GM18505 (cell line): Measurements from ENCODE around the gene IGFBP7.
"Not testable (repeated sequence)": the region's sequence is repeated elsewhere in the genome, so short reads cannot be mapped to it uniquely, and the experiment has no call there.

Experiments used
- ATAC-seq: cut with Tn5 transposase; IDR thresholded peaks from one replicate; pipeline ENCODE4 v1.9.1; 2021; ENCODE audit not compliant: unreplicated experiment
- POLR2A ChIP-seq: IDR thresholded peaks from 4 replicates; pipeline ENCODE4 v1.6.1; 2011; ENCODE audit warnings: borderline replicate concordance; ENCODE audit not compliant: insufficient read depth, insufficient read length; ENCODE audit errors: extremely low read depth

Gene IGFBP7

GRCh38 chr4:57048590-57049304 is 61.4 kb downstream of the IGFBP7 start:
- no peak for ATAC-seq
- TF ChIP-seq POLR2A, result no peak

GRCh38 chr4:57047046-57047445 is 63.1 kb downstream of the IGFBP7 start:
- ATAC-seq, result not testable (repeated sequence)

GRCh38 chr4:57044996-57045395 is 65.2 kb downstream of the IGFBP7 start:
- no peak for TF ChIP-seq POLR2A
- no peak for ATAC-seq

- ATAC-seq, result no peak
- TF ChIP-seq POLR2A, result no peak
These were observed 65.9 kb downstream of the IGFBP7 start for GRCh38 chr4:57044279-57044678.

- no peak for TF ChIP-seq POLR2A
- no peak for ATAC-seq
These were observed 66.6 kb downstream of the IGFBP7 start for GRCh38 chr4:57043347-57044251.

- ATAC-seq, result no peak
- TF ChIP-seq POLR2A, result no peak
These were observed 67.4 kb downstream of the IGFBP7 start for GRCh38 chr4:57042711-57043169.

- no peak for TF ChIP-seq POLR2A
- ATAC-seq, result no peak
These were observed 69.2 kb downstream of the IGFBP7 start for GRCh38 chr4:57041020-57041419.

- no peak for TF ChIP-seq POLR2A
- no peak for ATAC-seq
These were observed 69.7 kb downstream of the IGFBP7 start for GRCh38 chr4:57040510-57040909.

GRCh38 chr4:57039345-57039744 is 70.8 kb downstream of the IGFBP7 start:
- no peak for ATAC-seq
- TF ChIP-seq POLR2A, result no peak

GRCh38 chr4:57037982-57038604 is 72.1 kb downstream of the IGFBP7 start:
- TF ChIP-seq POLR2A, result no peak

GRCh38 chr4:57034520-57034919 is 75.7 kb downstream of the IGFBP7 start:
- no peak for TF ChIP-seq POLR2A
- no peak for ATAC-seq

More at GRCh38 chr4:57037982-57038604, 72.1 kb downstream of the IGFBP7 start:
- ATAC-seq, result no peak

- ATAC-seq, result no peak
- no peak for TF ChIP-seq POLR2A
These were observed 87.1 kb downstream of the IGFBP7 start for GRCh38 chr4:57023104-57023503.

- no peak for TF ChIP-seq POLR2A
- no peak for ATAC-seq
These were observed 89.6 kb downstream of the IGFBP7 start for GRCh38 chr4:57020467-57021101.

GRCh38 chr4:57018980-57019379 is 91.2 kb downstream of the IGFBP7 start:
- no peak for TF ChIP-seq POLR2A
- no peak for ATAC-seq
